B cell (primary cell): ENCODE measurements around the gene RPL18. TPM values are rescaled to one million over a fixed set of nuclear protein-coding genes. Genes with fewer than 3 reads are reported as not detected.
A peak's percentile ranks its signal among the peaks of the same experiment; 100 is the strongest.

Source experiments
- ATAC-seq: fragments of 200-7000 bp; cut with Tn5 transposase; one replicate; pipeline ENCODE4 v1.10.0; 2021; ENCODE audit warnings: low read depth, mild to moderate bottlenecking, moderate number of reproducible peaks, moderate library complexity
- CTCF ChIA-PET: fragments of 350-600 bp; sonication (Branson Sonifier 250); formaldehyde crosslinking; loops from one replicate; lab custom pipeline; 2021; ENCODE audit warnings: antibody characterized with exemption, inconsistent platforms; lab: Charles Lee
- POLR2A ChIA-PET: fragments of 350-600 bp; sonication (Branson Sonifier 250); formaldehyde crosslinking; loops from one replicate; lab custom pipeline; 2021; ENCODE audit warnings: antibody characterized with exemption; lab: Charles Lee
- DNase-seq: peaks from one replicate; pipeline ENCODE4 v3.0.0; 2013
- H2AFZ ChIP-seq: 2 replicates; pipeline ENCODE4 v1.6.1; 2012; ENCODE audit warnings: mild to moderate bottlenecking, low read depth, low read length; ENCODE audit not compliant: insufficient read depth, poor library complexity, severe bottlenecking
- H3K27ac ChIP-seq, 2 donors: 1 replicate in 1 of 2; 2 replicates in 1 of 2; pipeline ENCODE4 v1.5.1; 2012 to 2013; ENCODE audit warnings: low read length in 2 of 2, mild to moderate bottlenecking in 2 of 2, moderate library complexity in 1 of 2
- H3K27me3 ChIP-seq, 4 experiments: fragments of 200-600 bp in 1 of 4; sonication (generic) in 1 of 4; replicated peaks in 1 of 4; 1 replicate in 2 of 4; 2 replicates in 2 of 4; pipeline versions ENCODE4 v1.6.1 to v1.7.0; 2013 to 2016; ENCODE audit warnings: low read length in 3 of 4, mild to moderate bottlenecking in 2 of 4, mixed read lengths in 1 of 4, moderate library complexity in 1 of 4; ENCODE audit not compliant: insufficient read depth in 4 of 4, control insufficient read depth in 3 of 4; ENCODE audit errors: control extremely low read depth in 1 of 4
- H3K36me3 ChIP-seq, 2 experiments: replicated peaks in 1 of 2; 1 replicate in 1 of 2; 2 replicates in 1 of 2; pipeline versions ENCODE4 v1.6.1 to v1.7.1; 2013; ENCODE audit warnings: low read length in 1 of 2; ENCODE audit not compliant: insufficient read depth in 2 of 2, control insufficient read depth in 1 of 2; ENCODE audit errors: control extremely low read depth in 1 of 2, extremely low read depth in 1 of 2
- H3K4me1 ChIP-seq, 2 donors: fragments of 200-600 bp in 1 of 2; sonication (generic) in 1 of 2; 1 replicate in 1 of 2; 2 replicates in 1 of 2; pipeline versions ENCODE4 v1.5.1 to v1.6.1; 2013 to 2017; ENCODE audit warnings: low read length in 2 of 2; ENCODE audit not compliant: control insufficient read depth in 2 of 2, insufficient read depth in 2 of 2
- H3K4me2 ChIP-seq: replicated peaks from 2 replicates; pipeline ENCODE3; 2012; ENCODE audit warnings: mild to moderate bottlenecking, low read depth, low read length; ENCODE audit not compliant: poor library complexity, severe bottlenecking
- H3K4me3 ChIP-seq, 5 experiments: fragments of 200-600 bp in 1 of 5; sonication (generic) in 1 of 5; 1 replicate in 3 of 5; 2 replicates in 2 of 5; pipeline versions ENCODE4 v1.5.1 to v1.7.0; 2011 to 2016; ENCODE audit warnings: low read length in 4 of 5, mild to moderate bottlenecking in 4 of 5, low read depth in 2 of 5, control low read depth in 1 of 5, moderate library complexity in 1 of 5; ENCODE audit not compliant: insufficient read depth in 1 of 5; ENCODE audit errors: control extremely low read depth in 1 of 5, extremely low read depth in 1 of 5
- H3K79me2 ChIP-seq: fragments of 200-600 bp; sonication (generic); one replicate; pipeline ENCODE4 v1.6.0; 2016; ENCODE audit warnings: low read length; ENCODE audit not compliant: control insufficient read depth, insufficient read depth
- H3K9ac ChIP-seq: fragments of 200-600 bp; sonication (generic); 2 replicates; pipeline ENCODE4 v1.6.1; 2017; ENCODE audit warnings: mild to moderate bottlenecking, low read length, moderate library complexity
- H3K9me3 ChIP-seq, 3 donors: one replicate each; pipeline versions ENCODE4 v1.6.1 to v1.7.1; 2013; ENCODE audit warnings: low read length in 2 of 3; ENCODE audit not compliant: control insufficient read depth in 2 of 3, insufficient read depth in 1 of 3; ENCODE audit errors: control extremely low read depth in 1 of 3
- H4K20me1 ChIP-seq: 2 replicates; pipeline ENCODE4 v1.6.0; 2012; ENCODE audit warnings: mild to moderate bottlenecking, low read length; ENCODE audit not compliant: insufficient read depth, control insufficient read depth, poor library complexity, severe bottlenecking
- H3K27ac Mint-ChIP-seq: one replicate; pipeline ENCODE4 v1.8.0; 2021; ENCODE audit warnings: mixed read lengths
- H3K27me3 Mint-ChIP-seq: one replicate; pipeline ENCODE4 v1.8.0; 2021; ENCODE audit warnings: mixed read lengths
- H3K4me1 Mint-ChIP-seq: one replicate; pipeline ENCODE4 v1.8.0; 2021; ENCODE audit warnings: mixed read lengths
- H3K4me3 Mint-ChIP-seq: one replicate; pipeline ENCODE4 v1.8.0; 2021; ENCODE audit warnings: mixed read lengths
- H3K9me3 Mint-ChIP-seq: one replicate; pipeline ENCODE4 v1.8.0; 2022; ENCODE audit warnings: mixed read lengths; ENCODE audit not compliant: insufficient read depth
- EZH2 ChIP-seq: IDR thresholded peaks from 2 replicates; pipeline ENCODE4 v1.6.1; 2012; ENCODE audit warnings: borderline replicate concordance, low read depth, mild to moderate bottlenecking, moderate library complexity, low read length; ENCODE audit not compliant: insufficient read depth, poor library complexity, severe bottlenecking
- WGBS: methylation state at CpG from one replicate; pipeline ENCODE4 v1.1.5; 2013; ENCODE audit warnings: missing lambda C conversion rate; ENCODE audit not compliant: insufficient coverage; 5-methylcytosine and 5-hydroxymethylcytosine counted together
- intact Hi-C: fragments of 100-400 bp; cut with micrococcal nuclease; formaldehyde crosslinking; loops from one replicate; pipeline ENCODE4 v1.10.0; 2022
- polyA plus RNA-seq: library from polyadenylated mRNA; depleted of rRNA; stranded (reverse); fragments of >200 nt; gene quantifications from 2 replicates; pipeline ENCODE4 v1.2.3, GENCODE V29; 2012
- total RNA-seq, 2 donors: library from RNA; stranded (reverse); fragments of 120-200 nt in 1 of 2; gene quantifications; 1 replicate in 1 of 2; 2 replicates in 1 of 2; pipeline versions ENCODE4 v1.2.3 to v1.2.4, GENCODE V29; 2013 to 2022
- TF ChIP-seq, protein P1 (sequence below): fragments of 200-600 bp; IDR thresholded peaks from one replicate; pipeline ENCODE4 v1.8.0; 2022; ENCODE audit warnings: antibody characterized with exemption, mild to moderate bottlenecking

RPL18 gene
- total and polyA plus RNA-seq, 2 donors (not counting 1 experiment from before 2014, with no cell fraction given): 2,248 to 4,393 TPM

GRCh38 chr19:48630296-48631063 is 11.5 kb upstream of the RPL18 start:
- CTCF ChIA-PET: interaction anchor here (0.8 to 1.1 kb wide), 3 partner anchors 10 to 211 kb away, joined by 3 read pairs; partner anchors contain the start of genes RPL18 and SPHK2
- no peaks in the 10 kb centered on the region for H3K27me3 Mint-ChIP-seq

More at GRCh38 chr19:48630296-48631063, 11.5 kb upstream of the RPL18 start:
- Histone ChIP-seq H3K27me3 (no peaks in the 10 kb centered on the region), H3K4me2 (no peak overlapping the region), H4K20me1 (peaks cover 62% of the 10 kb centered on the region), H3K4me3 (no peak overlapping the region), H3K79me2 (peaks cover 12% of the 10 kb centered on the region), H2AFZ (no peak overlapping the region), H3K27ac (peak overlapping the region in 1 of 2 donors; percentile 23), H3K9me3 (peaks cover 0 to 10% (median 0%) of the 10 kb centered on the region in 3 donors), H3K9ac (no peak overlapping the region), H3K4me1 (peaks cover 22 to 26% of the 10 kb centered on the region in 2 donors), H3K36me3 (peaks cover 0 to 54% of the 10 kb centered on the region in 2 experiments)
- Mint-ChIP-seq H3K4me3 (no peak overlapping the region), H3K9me3 (no peaks in the 10 kb centered on the region), H3K27ac (no peak overlapping the region), H3K4me1 (peaks cover 32% of the 10 kb centered on the region)
- ATAC-seq (no peak), DNase-seq (no peak)
- intact Hi-C loops: loop anchor here (10.0 kb wide), 2 partner anchors 484 to 844 kb away; partner anchors contain the start of genes C19orf73, FLT3LG, LIN7B and PPFIA3
- WGBS: 56% methylated on average over 34 of the region's 47 CpGs
- POLR2A ChIA-PET: interaction anchor here (0.5 to 0.6 kb wide), 3 partner anchors 162 to 478 kb away, joined by 3 to 4 read pairs (median 4); no protein-coding TSS in a partner anchor
- TF ChIP-seq EZH2: no peak
- TF ChIP-seq, protein P1, sequence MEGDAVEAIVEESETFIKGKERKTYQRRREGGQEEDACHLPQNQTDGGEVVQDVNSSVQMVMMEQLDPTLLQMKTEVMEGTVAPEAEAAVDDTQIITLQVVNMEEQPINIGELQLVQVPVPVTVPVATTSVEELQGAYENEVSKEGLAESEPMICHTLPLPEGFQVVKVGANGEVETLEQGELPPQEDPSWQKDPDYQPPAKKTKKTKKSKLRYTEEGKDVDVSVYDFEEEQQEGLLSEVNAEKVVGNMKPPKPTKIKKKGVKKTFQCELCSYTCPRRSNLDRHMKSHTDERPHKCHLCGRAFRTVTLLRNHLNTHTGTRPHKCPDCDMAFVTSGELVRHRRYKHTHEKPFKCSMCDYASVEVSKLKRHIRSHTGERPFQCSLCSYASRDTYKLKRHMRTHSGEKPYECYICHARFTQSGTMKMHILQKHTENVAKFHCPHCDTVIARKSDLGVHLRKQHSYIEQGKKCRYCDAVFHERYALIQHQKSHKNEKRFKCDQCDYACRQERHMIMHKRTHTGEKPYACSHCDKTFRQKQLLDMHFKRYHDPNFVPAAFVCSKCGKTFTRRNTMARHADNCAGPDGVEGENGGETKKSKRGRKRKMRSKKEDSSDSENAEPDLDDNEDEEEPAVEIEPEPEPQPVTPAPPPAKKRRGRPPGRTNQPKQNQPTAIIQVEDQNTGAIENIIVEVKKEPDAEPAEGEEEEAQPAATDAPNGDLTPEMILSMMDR: no peak
